ENCODE measurements around the gene FAM120B. TPM values are rescaled to one million over a fixed set of nuclear protein-coding genes. Genes with fewer than 3 reads are reported as not detected.

The FAM120B gene
- total RNA-seq, 1 experiment from 2014 or later: 15.2 TPM

DNA sequence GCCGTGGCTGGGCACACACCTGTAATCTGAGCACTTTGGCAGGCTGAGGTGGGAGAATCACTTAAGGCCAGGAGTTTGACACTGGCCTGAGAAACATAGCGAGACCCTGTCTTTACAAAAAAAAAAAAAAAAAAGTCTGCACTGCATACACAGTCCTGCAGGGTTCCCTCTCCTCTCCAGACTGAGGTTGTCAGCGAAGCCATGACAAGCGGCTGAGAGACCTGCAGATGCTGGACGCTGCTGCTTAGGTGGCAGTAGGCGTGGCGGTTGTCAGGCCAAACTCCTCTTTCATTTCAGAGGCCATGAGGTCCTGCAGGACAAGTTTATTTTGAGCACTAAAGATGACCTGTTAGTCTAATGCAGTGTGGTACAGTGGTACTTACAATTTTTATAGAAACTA, 86.5 kb downstream of the FAM120B start:
- ChIA-PET CTCF (interaction anchor here (1.2 kb wide), 1 partner anchor 47 kb away, joined by 3 read pairs; no protein-coding TSS in a partner anchor), POLR2A (no interaction called here)
- H3K4me1 Mint-ChIP-seq: no peaks in the 10 kb centered on the region
- H3K27ac Mint-ChIP-seq: no peak overlapping the region
- no peaks in the 10 kb centered on the region for H3K27me3 Mint-ChIP-seq (ENCODE audit: low read depth)
- DNase-seq (ENCODE audit: low spot score) (no peak), ATAC-seq (no peak)
- TF ChIP-seq ZNF396 (CRISPR knock-in tag; IDR thresholded peaks at IDR 0.05; ENCODE audit: borderline replicate concordance) (no peak), ETV6 (CRISPR knock-in tag; IDR thresholded peaks at IDR 0.05) (no peak), PRRX2 (CRISPR knock-in tag; IDR thresholded peaks at IDR 0.05) (no peak), ERG (CRISPR knock-in tag; IDR thresholded peaks at IDR 0.05) (no peak), NFATC4 (CRISPR knock-in tag; IDR thresholded peaks at IDR 0.05) (no peak), TCF7 (CRISPR knock-in tag; IDR thresholded peaks at IDR 0.05; ENCODE audit: low read depth) (no peak), ZNF671 (CRISPR knock-in tag; IDR thresholded peaks at IDR 0.05) (no peak), MLX (CRISPR knock-in tag; IDR thresholded peaks at IDR 0.05) (no peak), SMAD3 (CRISPR knock-in tag; IDR thresholded peaks at IDR 0.05; ENCODE audit: borderline replicate concordance) (no peak), SP1 (CRISPR knock-in tag; conservative IDR thresholded peaks at IDR 0.05) (no peak), TEAD4 (CRISPR knock-in tag; IDR thresholded peaks at IDR 0.05) (no peak), ELF4 (CRISPR knock-in tag; IDR thresholded peaks at IDR 0.05; ENCODE audit: low read depth) (no peak), KAT7 (CRISPR knock-in tag; IDR thresholded peaks at IDR 0.05; ENCODE audit: borderline replicate concordance) (no peak), ATF1 (CRISPR knock-in tag; IDR thresholded peaks at IDR 0.05) (no peak), JUN (CRISPR knock-in tag; IDR thresholded peaks at IDR 0.05) (no peak), NFYB (CRISPR knock-in tag; conservative IDR thresholded peaks at IDR 0.05; ENCODE audit: low read depth) (no peak)
- TF ChIP-seq, protein P1, sequence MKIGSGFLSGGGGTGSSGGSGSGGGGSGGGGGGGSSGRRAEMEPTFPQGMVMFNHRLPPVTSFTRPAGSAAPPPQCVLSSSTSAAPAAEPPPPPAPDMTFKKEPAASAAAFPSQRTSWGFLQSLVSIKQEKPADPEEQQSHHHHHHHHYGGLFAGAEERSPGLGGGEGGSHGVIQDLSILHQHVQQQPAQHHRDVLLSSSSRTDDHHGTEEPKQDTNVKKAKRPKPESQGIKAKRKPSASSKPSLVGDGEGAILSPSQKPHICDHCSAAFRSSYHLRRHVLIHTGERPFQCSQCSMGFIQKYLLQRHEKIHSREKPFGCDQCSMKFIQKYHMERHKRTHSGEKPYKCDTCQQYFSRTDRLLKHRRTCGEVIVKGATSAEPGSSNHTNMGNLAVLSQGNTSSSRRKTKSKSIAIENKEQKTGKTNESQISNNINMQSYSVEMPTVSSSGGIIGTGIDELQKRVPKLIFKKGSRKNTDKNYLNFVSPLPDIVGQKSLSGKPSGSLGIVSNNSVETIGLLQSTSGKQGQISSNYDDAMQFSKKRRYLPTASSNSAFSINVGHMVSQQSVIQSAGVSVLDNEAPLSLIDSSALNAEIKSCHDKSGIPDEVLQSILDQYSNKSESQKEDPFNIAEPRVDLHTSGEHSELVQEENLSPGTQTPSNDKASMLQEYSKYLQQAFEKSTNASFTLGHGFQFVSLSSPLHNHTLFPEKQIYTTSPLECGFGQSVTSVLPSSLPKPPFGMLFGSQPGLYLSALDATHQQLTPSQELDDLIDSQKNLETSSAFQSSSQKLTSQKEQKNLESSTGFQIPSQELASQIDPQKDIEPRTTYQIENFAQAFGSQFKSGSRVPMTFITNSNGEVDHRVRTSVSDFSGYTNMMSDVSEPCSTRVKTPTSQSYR (CRISPR knock-in tag; IDR thresholded peaks at IDR 0.05): no peak
- TF ChIP-seq, protein P2, sequence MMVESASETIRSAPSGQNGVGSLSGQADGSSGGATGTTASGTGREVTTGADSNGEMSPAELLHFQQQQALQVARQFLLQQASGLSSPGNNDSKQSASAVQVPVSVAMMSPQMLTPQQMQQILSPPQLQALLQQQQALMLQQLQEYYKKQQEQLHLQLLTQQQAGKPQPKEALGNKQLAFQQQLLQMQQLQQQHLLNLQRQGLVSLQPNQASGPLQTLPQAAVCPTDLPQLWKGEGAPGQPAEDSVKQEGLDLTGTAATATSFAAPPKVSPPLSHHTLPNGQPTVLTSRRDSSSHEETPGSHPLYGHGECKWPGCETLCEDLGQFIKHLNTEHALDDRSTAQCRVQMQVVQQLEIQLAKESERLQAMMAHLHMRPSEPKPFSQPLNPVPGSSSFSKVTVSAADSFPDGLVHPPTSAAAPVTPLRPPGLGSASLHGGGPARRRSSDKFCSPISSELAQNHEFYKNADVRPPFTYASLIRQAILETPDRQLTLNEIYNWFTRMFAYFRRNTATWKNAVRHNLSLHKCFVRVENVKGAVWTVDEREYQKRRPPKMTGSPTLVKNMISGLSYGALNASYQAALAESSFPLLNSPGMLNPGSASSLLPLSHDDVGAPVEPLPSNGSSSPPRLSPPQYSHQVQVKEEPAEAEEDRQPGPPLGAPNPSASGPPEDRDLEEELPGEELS (CRISPR knock-in tag; IDR thresholded peaks at IDR 0.05): no peak
- TF ChIP-seq, protein P3, sequence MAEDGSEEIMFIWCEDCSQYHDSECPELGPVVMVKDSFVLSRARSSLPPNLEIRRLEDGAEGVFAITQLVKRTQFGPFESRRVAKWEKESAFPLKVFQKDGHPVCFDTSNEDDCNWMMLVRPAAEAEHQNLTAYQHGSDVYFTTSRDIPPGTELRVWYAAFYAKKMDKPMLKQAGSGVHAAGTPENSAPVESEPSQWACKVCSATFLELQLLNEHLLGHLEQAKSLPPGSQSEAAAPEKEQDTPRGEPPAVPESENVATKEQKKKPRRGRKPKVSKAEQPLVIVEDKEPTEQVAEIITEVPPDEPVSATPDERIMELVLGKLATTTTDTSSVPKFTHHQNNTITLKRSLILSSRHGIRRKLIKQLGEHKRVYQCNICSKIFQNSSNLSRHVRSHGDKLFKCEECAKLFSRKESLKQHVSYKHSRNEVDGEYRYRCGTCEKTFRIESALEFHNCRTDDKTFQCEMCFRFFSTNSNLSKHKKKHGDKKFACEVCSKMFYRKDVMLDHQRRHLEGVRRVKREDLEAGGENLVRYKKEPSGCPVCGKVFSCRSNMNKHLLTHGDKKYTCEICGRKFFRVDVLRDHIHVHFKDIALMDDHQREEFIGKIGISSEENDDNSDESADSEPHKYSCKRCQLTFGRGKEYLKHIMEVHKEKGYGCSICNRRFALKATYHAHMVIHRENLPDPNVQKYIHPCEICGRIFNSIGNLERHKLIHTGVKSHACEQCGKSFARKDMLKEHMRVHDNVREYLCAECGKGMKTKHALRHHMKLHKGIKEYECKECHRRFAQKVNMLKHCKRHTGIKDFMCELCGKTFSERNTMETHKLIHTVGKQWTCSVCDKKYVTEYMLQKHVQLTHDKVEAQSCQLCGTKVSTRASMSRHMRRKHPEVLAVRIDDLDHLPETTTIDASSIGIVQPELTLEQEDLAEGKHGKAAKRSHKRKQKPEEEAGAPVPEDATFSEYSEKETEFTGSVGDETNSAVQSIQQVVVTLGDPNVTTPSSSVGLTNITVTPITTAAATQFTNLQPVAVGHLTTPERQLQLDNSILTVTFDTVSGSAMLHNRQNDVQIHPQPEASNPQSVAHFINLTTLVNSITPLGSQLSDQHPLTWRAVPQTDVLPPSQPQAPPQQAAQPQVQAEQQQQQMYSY (CRISPR knock-in tag; IDR thresholded peaks at IDR 0.05): no peak
- TF ChIP-seq, protein P4, sequence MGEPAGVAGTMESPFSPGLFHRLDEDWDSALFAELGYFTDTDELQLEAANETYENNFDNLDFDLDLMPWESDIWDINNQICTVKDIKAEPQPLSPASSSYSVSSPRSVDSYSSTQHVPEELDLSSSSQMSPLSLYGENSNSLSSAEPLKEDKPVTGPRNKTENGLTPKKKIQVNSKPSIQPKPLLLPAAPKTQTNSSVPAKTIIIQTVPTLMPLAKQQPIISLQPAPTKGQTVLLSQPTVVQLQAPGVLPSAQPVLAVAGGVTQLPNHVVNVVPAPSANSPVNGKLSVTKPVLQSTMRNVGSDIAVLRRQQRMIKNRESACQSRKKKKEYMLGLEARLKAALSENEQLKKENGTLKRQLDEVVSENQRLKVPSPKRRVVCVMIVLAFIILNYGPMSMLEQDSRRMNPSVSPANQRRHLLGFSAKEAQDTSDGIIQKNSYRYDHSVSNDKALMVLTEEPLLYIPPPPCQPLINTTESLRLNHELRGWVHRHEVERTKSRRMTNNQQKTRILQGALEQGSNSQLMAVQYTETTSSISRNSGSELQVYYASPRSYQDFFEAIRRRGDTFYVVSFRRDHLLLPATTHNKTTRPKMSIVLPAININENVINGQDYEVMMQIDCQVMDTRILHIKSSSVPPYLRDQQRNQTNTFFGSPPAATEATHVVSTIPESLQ (CRISPR knock-in tag; IDR thresholded peaks at IDR 0.05): no peak
- H3K9me3 Mint-ChIP-seq: peaks cover 5% of the 10 kb centered on the region
- peaks cover 49% of the 10 kb centered on the region for H3K36me3 Mint-ChIP-seq
- no peak overlapping the region for H3K4me3 Mint-ChIP-seq

Data from WTC11 (cell line).